Fibroblast of pulmonary artery (primary cell): Measurements from ENCODE around the gene ABCC5.
"Not testable (repeated sequence)": the region's sequence is repeated elsewhere in the genome, so short reads cannot be mapped to it uniquely, and the experiment has no call there.

Experiments used
- DNase-seq: peaks from one replicate; pipeline ENCODE4 v3.0.0-alpha.2; 2010; ENCODE audit warnings: low read depth
- H3K4me3 ChIP-seq: replicated peaks from 2 replicates; pipeline ENCODE4 v1.5.1; 2011; ENCODE audit warnings: low read depth, mild to moderate bottlenecking, control low read depth, low read length, moderate library complexity
- CTCF ChIP-seq: IDR thresholded peaks from 2 replicates; pipeline ENCODE4 v1.5.1; 2011; ENCODE audit warnings: mild to moderate bottlenecking, control low read depth, low read length, inconsistent platforms; ENCODE audit errors: missing control alignments

ABCC5 gene

GRCh38 chr3:183884097-183884426 lies 133.6 kb downstream of the ABCC5 start:
- no peak for DNase-seq
- TF ChIP-seq CTCF = no peak
- peak overlapping the region; percentile 96 for H3K4me3 ChIP-seq

DNA sequence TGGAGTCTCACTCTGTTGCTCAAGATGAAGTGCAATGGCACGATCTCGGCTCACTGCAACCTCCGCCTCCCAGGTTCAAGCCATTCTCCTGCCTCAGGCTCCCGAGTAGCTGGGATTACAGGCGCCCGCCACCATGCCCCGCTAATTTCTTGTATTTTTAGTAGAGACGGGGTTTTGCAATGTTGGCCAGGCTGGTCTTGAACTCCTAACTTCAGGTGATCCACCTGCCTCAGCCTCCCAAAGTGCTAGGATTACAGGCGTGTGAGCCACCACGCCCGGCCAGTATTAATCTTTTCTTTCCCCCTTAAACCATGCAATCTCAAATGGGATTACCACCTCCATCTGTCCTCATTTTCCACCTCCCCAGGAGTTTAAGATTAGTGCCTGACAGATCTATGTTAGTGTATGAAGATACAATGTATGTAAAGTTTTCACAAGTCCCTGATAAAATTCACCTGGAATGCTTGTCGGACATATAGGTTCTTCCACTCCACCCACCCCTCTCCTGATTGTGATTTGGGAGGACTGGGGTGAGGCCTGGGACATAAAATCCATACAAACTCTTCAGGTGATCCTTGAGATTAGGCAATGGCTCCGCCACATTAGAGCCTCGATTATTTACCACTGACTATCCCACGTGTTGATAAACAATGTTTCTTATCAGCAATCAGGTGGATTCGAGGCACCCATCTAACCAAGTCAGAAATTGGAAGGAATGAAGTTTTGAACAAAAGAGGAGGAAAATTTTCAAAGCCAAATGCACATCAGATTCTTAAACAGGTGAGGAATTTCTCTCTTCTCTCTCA lies 134.2 kb downstream of the ABCC5 start:
- no peak for TF ChIP-seq CTCF
- no peak for DNase-seq
- H3K4me3 ChIP-seq = peak overlapping the region; percentile 96

- no peak for TF ChIP-seq CTCF
- H3K4me3 ChIP-seq = no peak overlapping the region
- DNase-seq = no peak
Observed at GRCh38 chr3:183880121-183880520, 137.6 kb downstream of the ABCC5 start.

DNA sequence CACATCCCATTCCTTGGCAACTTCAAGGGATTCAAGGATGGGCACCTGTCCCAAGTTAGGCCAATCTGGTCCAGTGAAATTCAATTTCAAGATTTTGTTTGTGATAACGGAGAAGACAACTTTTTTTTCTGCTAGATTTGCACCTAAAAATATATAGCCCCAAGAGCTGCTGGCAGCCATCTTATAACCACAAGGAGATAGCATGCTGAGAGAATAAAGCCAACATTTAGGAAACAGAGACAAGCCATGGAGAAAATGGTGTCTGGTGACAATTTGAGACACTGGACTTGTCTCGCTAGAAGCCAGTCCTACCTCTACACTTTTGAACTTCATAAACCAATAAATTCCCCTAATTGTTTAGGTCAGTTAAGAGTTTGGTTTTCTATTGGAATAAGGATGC lies 138.4 kb downstream of the ABCC5 start:
- no peak overlapping the region for H3K4me3 ChIP-seq
- no peak for DNase-seq
- TF ChIP-seq CTCF = no peak

- no peak overlapping the region for H3K4me3 ChIP-seq
- TF ChIP-seq CTCF = no peak
- no peak for DNase-seq
Observed at GRCh38 chr3:183878071-183878470, 139.6 kb downstream of the ABCC5 start.

- not testable (repeated sequence) for H3K4me3 ChIP-seq
Observed at GRCh38 chr3:183877227-183877626, 140.5 kb downstream of the ABCC5 start.

GRCh38 chr3:183875411-183875810 lies 142.3 kb downstream of the ABCC5 start:
- DNase-seq = no peak
- no peak overlapping the region for H3K4me3 ChIP-seq
- TF ChIP-seq CTCF = no peak

More at GRCh38 chr3:183877227-183877626, 140.5 kb downstream of the ABCC5 start:
- DNase-seq = not testable (repeated sequence)
